Measurements from ENCODE around the gene KSR2. TPM values are rescaled to one million over a fixed set of nuclear protein-coding genes. Genes with fewer than 3 reads are reported as not detected.

Gene KSR2
- total and polyA plus RNA-seq, 3 donors from 2014 or later, result 2.4 to 3.8 (median 2.4) TPM

- Histone ChIP-seq H3K27ac (no peak overlapping the region), H3K4me3 (no peak overlapping the region), H3K36me3 (ENCODE audit: low read depth, missing control alignments) (no peaks in the 10 kb centered on the region), H3K4me1 (no peaks in the 10 kb centered on the region), H3K27me3 (no peaks in the 10 kb centered on the region), H3K9me3 (no peaks in the 10 kb centered on the region)
- TF ChIP-seq POLR2A (IDR thresholded peaks at IDR 0.05) (no peak), CTCF (IDR thresholded peaks at IDR 0.05) (no peak)
- intact Hi-C loops (cut with DNase I; ENCODE audit: low total_unique reads), result no loop called here
- DNase-seq, result no peak
- 69 to 74% methylated on average over 7 of the region's 7 CpGs for WGBS, 2 donors
Measured at GRCh38 chr12:117521346-117521745, 447.4 kb downstream of the KSR2 start.

- no peak overlapping the region for H3K4me3 ChIP-seq
- peak; percentile 21 for DNase-seq
- no peak overlapping the region for H3K27ac ChIP-seq
Measured at GRCh38 chr12:117518594-117519270, 450.1 kb downstream of the KSR2 start.

GRCh38 chr12:117517219-117517739, 451.5 kb downstream of the KSR2 start:
- WGBS, 2 donors, result 75 to 81% methylated on average over 6 of the region's 6 CpGs
- intact Hi-C loops (cut with DNase I; ENCODE audit: low total_unique reads), result no loop called here
- H3K36me3 ChIP-seq (ENCODE audit: low read depth, missing control alignments), result no peaks in the 10 kb centered on the region

More at GRCh38 chr12:117518594-117519270, 450.1 kb downstream of the KSR2 start:
- intact Hi-C loops (cut with DNase I; ENCODE audit: low total_unique reads), result no loop called here
- no peaks in the 10 kb centered on the region for H3K27me3 ChIP-seq
- H3K36me3 ChIP-seq (ENCODE audit: low read depth, missing control alignments), result no peaks in the 10 kb centered on the region
- TF ChIP-seq POLR2A (IDR thresholded peaks at IDR 0.05) (no peak), CTCF (IDR thresholded peaks at IDR 0.05) (no peak)
- no peaks in the 10 kb centered on the region for H3K4me1 ChIP-seq
- WGBS, 2 donors, result 59 to 64% methylated on average over 9 to 11 of the region's 11 CpGs
- H3K9me3 ChIP-seq, result no peaks in the 10 kb centered on the region

GRCh38 chr12:117516034-117516433, 452.8 kb downstream of the KSR2 start:
- Histone ChIP-seq H3K4me3 (no peak overlapping the region), H3K27ac (no peak overlapping the region), H3K9me3 (no peaks in the 10 kb centered on the region), H3K36me3 (ENCODE audit: low read depth, missing control alignments) (no peaks in the 10 kb centered on the region), H3K4me1 (no peaks in the 10 kb centered on the region), H3K27me3 (no peaks in the 10 kb centered on the region)
- WGBS, 2 donors, result 61 to 76% methylated on average over 4 of the region's 4 CpGs
- intact Hi-C loops (cut with DNase I; ENCODE audit: low total_unique reads), result no loop called here
- TF ChIP-seq POLR2A (IDR thresholded peaks at IDR 0.05), result no peak
- TF ChIP-seq CTCF (IDR thresholded peaks at IDR 0.05), result no peak
- no peak for DNase-seq

More at GRCh38 chr12:117517219-117517739, 451.5 kb downstream of the KSR2 start:
- Histone ChIP-seq H3K4me3 (no peak overlapping the region), H3K27me3 (no peaks in the 10 kb centered on the region), H3K4me1 (no peaks in the 10 kb centered on the region), H3K27ac (no peak overlapping the region), H3K9me3 (no peaks in the 10 kb centered on the region)
- TF ChIP-seq POLR2A (IDR thresholded peaks at IDR 0.05), result no peak
- TF ChIP-seq CTCF (IDR thresholded peaks at IDR 0.05), result no peak
- no peak for DNase-seq

- 32 to 51% methylated on average over 5 of the region's 5 CpGs for WGBS, 2 donors
- H3K4me1 ChIP-seq, result no peaks in the 10 kb centered on the region
- no peak for DNase-seq
- H3K36me3 ChIP-seq (ENCODE audit: low read depth, missing control alignments), result no peaks in the 10 kb centered on the region
- intact Hi-C loops (cut with DNase I; ENCODE audit: low total_unique reads), result no loop called here
- H3K27ac ChIP-seq, result no peak overlapping the region
- H3K27me3 ChIP-seq, result no peaks in the 10 kb centered on the region
- TF ChIP-seq POLR2A (IDR thresholded peaks at IDR 0.05) (no peak), CTCF (IDR thresholded peaks at IDR 0.05) (no peak)
- H3K4me3 ChIP-seq, result no peak overlapping the region
- no peaks in the 10 kb centered on the region for H3K9me3 ChIP-seq
Measured at GRCh38 chr12:117514016-117514415, 454.8 kb downstream of the KSR2 start.

Data from testis (tissue), 3 donors.